ENCODE measurements around the gene POLR1G. TPM values are rescaled to one million over a fixed set of nuclear protein-coding genes. Genes with fewer than 3 reads are reported as not detected.

Gene POLR1G
- total and polyA plus RNA-seq, 9 of the 15 experiments (the other 6 are each of a cell fraction or from before 2014, with no cell fraction given), result 3.0 to 50.1 (median 27.4) TPM

DNA sequence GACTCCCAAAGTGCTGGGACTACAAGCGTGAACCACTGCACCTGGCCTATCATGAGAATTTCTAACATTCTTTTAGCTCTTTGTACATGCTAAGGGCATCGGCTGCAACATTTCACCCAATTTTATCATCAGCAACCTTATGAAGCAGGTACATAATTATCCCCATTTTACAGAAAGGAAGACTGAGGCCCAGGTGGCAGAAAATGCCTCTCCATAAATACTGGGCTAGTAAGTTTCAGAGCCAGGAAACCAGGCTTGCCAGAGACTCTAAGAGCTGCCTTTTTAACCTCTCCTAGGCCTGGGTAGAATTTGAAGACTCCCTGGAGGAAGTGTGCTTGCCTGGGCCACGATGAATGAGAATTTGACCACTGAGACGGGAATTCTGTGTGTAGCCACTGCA is 38.3 kb upstream of the POLR1G start (continued):
- TF ChIP-seq ZNF740 (CRISPR knock-in tag; IDR thresholded peaks at IDR 0.05), result no peak
- no peak for TF ChIP-seq ZNF740 (tag; IDR thresholded peaks at IDR 0.05)
- TF ChIP-seq NR2C2 (CRISPR knock-in tag; IDR thresholded peaks at IDR 0.05), result no peak
- no peak for TF ChIP-seq NR2C2 (tag; IDR thresholded peaks at IDR 0.05)
- peak; percentile 76 to 86 for TF ChIP-seq KDM1A (IDR thresholded peaks at IDR 0.05)
- no peak for TF ChIP-seq NCOA4 (IDR thresholded peaks at IDR 0.05; ENCODE audit: partially characterized antibody)
- no peak for TF ChIP-seq SRSF1 (IDR thresholded peaks at IDR 0.05; ENCODE audit: low read depth, low read length)
- TF ChIP-seq, protein P1, sequence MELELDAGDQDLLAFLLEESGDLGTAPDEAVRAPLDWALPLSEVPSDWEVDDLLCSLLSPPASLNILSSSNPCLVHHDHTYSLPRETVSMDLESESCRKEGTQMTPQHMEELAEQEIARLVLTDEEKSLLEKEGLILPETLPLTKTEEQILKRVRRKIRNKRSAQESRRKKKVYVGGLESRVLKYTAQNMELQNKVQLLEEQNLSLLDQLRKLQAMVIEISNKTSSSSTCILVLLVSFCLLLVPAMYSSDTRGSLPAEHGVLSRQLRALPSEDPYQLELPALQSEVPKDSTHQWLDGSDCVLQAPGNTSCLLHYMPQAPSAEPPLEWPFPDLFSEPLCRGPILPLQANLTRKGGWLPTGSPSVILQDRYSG (tag; conservative IDR thresholded peaks at IDR 0.05; ENCODE audit: low read depth), result no peak
- TF ChIP-seq FOXM1 (IDR thresholded peaks at IDR 0.05; ENCODE audit: low read depth), result no peak
- TF ChIP-seq FOXM1 (CRISPR knock-in tag; IDR thresholded peaks at IDR 0.05; ENCODE audit: low read depth), result no peak
- TF ChIP-seq HMG20B (CRISPR knock-in tag; IDR thresholded peaks at IDR 0.05), result no peak
- TF ChIP-seq RFX7 (CRISPR knock-in tag; IDR thresholded peaks at IDR 0.05), result no peak
- no peak for TF ChIP-seq SREBF1 (IDR thresholded peaks at IDR 0.05; ENCODE audit: borderline replicate concordance, low read depth, low read length)
- no peak for TF ChIP-seq ZNF224 (CRISPR knock-in tag; IDR thresholded peaks at IDR 0.05)
- no peak for TF ChIP-seq JUNB (CRISPR knock-in tag; conservative IDR thresholded peaks at IDR 0.05)
- TF ChIP-seq, protein P2, sequence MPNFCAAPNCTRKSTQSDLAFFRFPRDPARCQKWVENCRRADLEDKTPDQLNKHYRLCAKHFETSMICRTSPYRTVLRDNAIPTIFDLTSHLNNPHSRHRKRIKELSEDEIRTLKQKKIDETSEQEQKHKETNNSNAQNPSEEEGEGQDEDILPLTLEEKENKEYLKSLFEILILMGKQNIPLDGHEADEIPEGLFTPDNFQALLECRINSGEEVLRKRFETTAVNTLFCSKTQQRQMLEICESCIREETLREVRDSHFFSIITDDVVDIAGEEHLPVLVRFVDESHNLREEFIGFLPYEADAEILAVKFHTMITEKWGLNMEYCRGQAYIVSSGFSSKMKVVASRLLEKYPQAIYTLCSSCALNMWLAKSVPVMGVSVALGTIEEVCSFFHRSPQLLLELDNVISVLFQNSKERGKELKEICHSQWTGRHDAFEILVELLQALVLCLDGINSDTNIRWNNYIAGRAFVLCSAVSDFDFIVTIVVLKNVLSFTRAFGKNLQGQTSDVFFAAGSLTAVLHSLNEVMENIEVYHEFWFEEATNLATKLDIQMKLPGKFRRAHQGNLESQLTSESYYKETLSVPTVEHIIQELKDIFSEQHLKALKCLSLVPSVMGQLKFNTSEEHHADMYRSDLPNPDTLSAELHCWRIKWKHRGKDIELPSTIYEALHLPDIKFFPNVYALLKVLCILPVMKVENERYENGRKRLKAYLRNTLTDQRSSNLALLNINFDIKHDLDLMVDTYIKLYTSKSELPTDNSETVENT (CRISPR knock-in tag; IDR thresholded peaks at IDR 0.05), result no peak
- TF ChIP-seq NKRF (IDR thresholded peaks at IDR 0.05; ENCODE audit: borderline replicate concordance), result no peak
- peak; percentile 96 for TF ChIP-seq ADNP (tag; IDR thresholded peaks at IDR 0.05)
- no peak for TF ChIP-seq CC2D1A (IDR thresholded peaks at IDR 0.05)
- TF ChIP-seq, protein P3, sequence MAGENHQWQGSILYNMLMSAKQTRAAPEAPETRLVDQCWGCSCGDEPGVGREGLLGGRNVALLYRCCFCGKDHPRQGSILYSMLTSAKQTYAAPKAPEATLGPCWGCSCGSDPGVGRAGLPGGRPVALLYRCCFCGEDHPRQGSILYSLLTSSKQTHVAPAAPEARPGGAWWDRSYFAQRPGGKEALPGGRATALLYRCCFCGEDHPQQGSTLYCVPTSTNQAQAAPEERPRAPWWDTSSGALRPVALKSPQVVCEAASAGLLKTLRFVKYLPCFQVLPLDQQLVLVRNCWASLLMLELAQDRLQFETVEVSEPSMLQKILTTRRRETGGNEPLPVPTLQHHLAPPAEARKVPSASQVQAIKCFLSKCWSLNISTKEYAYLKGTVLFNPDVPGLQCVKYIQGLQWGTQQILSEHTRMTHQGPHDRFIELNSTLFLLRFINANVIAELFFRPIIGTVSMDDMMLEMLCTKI (IDR thresholded peaks at IDR 0.05; ENCODE audit: partially characterized antibody), result no peak
- no peak for TF ChIP-seq ARID3A (IDR thresholded peaks at IDR 0.05; ENCODE audit: borderline replicate concordance, low read depth, low read length)

Data from K562 (cell line).